Panc1 (cell line): ENCODE results near the gene HOXA9.

Experiments
- POLR2AphosphoS5 ChIP-seq: IDR thresholded peaks from 2 replicates; pipeline ENCODE4 v1.6.1; 2012; ENCODE audit warnings: mild to moderate bottlenecking, low read depth, low read length, moderate library complexity
- TCF7L2 ChIP-seq: IDR thresholded peaks from 2 replicates; pipeline ENCODE4 v1.6.1; 2011; ENCODE audit warnings: mild to moderate bottlenecking, low read depth, low read length, inconsistent platforms
- TF ChIP-seq, protein P1 (sequence below): fragments of 450-650 bp; IDR thresholded peaks from 2 replicates; pipeline ENCODE4 v1.5.1; 2017; ENCODE audit warnings: mild to moderate bottlenecking

DNA sequence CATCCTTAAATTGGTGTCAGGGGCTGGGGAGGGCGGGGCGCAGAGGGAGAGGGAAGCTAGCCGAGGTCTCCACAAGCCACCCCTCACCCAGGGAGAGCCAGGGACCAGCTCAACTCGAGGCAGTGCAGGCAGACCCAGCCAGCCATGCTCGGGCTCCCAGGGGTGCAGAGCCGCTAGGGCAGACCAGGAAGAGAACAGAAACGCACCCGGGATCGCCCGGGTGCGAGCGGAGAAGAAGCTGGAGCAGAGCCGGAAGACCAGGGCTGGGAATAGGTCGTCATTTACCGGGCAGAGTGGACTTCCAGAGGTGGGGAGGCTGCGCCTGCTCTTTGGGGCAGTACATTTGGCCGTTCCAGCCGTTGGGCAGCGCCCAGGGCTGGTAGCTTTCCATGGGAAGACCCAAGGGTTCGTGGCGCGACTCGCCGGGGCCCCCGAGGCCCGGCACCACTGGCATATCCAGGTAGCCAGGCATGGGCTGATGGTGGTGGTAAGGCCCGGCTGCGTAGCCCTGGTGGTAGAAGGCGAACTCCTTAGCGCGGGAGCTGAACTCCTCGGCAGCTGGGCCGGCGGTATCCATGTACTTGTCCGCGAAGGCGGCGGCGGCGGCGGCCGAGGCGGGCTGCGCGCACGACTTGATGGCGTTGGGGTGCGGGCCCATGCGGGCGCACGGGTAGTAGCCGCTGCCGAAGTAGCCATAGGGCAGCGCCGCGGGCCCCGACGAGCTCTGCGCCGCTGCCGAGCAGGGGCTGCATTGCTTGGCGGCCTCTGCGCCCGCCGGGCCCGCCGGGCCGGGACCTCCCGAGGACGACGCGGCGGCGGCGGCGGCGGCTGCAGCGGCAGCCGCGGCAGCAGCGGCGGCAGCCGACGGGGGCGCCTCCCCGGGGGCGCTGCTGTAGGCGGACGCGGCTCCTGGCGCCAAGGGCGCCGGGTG is 33.8 kb upstream of the HOXA9 start:
- TF ChIP-seq, protein P1, sequence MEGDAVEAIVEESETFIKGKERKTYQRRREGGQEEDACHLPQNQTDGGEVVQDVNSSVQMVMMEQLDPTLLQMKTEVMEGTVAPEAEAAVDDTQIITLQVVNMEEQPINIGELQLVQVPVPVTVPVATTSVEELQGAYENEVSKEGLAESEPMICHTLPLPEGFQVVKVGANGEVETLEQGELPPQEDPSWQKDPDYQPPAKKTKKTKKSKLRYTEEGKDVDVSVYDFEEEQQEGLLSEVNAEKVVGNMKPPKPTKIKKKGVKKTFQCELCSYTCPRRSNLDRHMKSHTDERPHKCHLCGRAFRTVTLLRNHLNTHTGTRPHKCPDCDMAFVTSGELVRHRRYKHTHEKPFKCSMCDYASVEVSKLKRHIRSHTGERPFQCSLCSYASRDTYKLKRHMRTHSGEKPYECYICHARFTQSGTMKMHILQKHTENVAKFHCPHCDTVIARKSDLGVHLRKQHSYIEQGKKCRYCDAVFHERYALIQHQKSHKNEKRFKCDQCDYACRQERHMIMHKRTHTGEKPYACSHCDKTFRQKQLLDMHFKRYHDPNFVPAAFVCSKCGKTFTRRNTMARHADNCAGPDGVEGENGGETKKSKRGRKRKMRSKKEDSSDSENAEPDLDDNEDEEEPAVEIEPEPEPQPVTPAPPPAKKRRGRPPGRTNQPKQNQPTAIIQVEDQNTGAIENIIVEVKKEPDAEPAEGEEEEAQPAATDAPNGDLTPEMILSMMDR, result no peak
- TF ChIP-seq TCF7L2 (no peak), POLR2AphosphoS5 (no peak)
